ENCODE data around the gene LRFN5. TPM values are rescaled to one million over a fixed set of nuclear protein-coding genes. Genes with fewer than 3 reads are reported as not detected.

LRFN5 gene
- under 1 TPM; 0.33 to 0.69 TPM for total RNA-seq

DNA sequence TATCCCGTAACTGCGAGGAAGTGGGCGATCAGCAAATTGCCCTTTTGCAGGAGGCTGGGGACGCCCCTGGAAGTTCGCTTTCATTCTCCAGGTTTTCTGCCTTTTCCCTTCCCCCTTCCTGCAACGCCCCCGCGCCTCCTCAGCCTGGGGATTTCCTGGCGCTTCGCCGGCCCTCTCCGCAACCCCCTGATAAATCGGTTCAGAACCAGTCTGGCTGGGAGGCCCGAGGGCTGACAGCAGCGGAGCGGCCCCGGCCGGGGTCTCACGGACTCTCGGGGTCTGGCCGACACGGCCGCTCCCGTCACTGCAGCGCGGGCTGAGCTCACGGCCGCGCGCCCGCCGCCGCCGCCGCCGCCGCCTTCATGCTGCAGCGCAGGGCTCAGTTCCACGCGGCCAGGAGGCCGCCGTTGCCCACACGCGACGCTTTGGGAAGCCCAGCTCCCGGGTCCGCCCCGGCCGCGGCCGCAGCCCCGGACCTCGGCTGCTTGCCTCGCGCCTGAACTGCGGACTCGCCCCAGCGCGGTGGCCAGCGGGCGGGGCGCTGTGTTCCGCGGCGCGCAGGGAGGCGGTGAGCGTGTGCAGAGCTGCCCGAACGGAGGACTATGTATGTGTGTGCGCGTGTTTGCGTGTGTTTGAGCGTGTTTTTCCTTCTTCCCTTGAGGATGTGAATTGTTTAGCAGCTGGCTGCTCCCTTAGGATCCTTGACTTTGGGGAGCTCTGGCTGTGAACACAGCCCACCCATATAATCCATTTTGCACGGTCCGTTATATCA lies at the start of gene LRFN5:
LRFN5 (plus strand) TSS at position 345 of the 772 bp plus-strand sequence.

Small RNAs within 50 kb of the gene (small RNA-seq; reads per million reads assigned to genes)
- gene RF00322, result 0 reads per million in 2 donors

Measured in melanocyte of skin (primary cell).